ENCODE measurements around the gene PTPRN2.
A peak's percentile ranks its signal among the peaks of the same experiment; 100 is the strongest.
"Not testable (repeated sequence)": the region's sequence is repeated elsewhere in the genome, so short reads cannot be mapped to it uniquely, and the experiment has no call there.

PTPRN2 gene
- long read RNA-seq, donor 1, partial matches to known transcripts, result 22 of 22 reads
- long read RNA-seq, donor 1, other reads (novel, unspliced or antisense), result 0 of 22 reads
- long read RNA-seq, donor 2, partial matches to known transcripts, result 16 of 16 reads
- long read RNA-seq, donor 2, other reads (novel, unspliced or antisense), result 0 of 16 reads
- long read RNA-seq, donor 3, partial matches to known transcripts, result 5 of 5 reads
- long read RNA-seq, donor 3, other reads (novel, unspliced or antisense), result 0 of 5 reads
- long read RNA-seq, donor 4, partial matches to known transcripts, result 10 of 10 reads
- long read RNA-seq, donor 4, other reads (novel, unspliced or antisense), result 0 of 10 reads
- long read RNA-seq, donor 5, partial matches to known transcripts, result 20 of 20 reads
- long read RNA-seq, donor 5, other reads (novel, unspliced or antisense), result 0 of 20 reads
- long read RNA-seq, donor 6, partial matches to known transcripts, result 6 of 6 reads
- long read RNA-seq, donor 6, other reads (novel, unspliced or antisense), result 0 of 6 reads
- long read RNA-seq, donor 7, partial matches to known transcripts, result 16 of 16 reads
- long read RNA-seq, donor 7, other reads (novel, unspliced or antisense), result 0 of 16 reads
- long read RNA-seq, donor 8, partial matches to known transcripts, result 27 of 27 reads
- long read RNA-seq, donor 8, other reads (novel, unspliced or antisense), result 0 of 27 reads

GRCh38 chr7:158587162-158588084 is at the start of gene PTPRN2:
PTPRN2 (minus strand) TSS chr7:158587823.
- no peak for DNase-seq

- DNase-seq, result no peak
Observed at GRCh38 chr7:158633055-158633956, 45.7 kb upstream of the PTPRN2 start.

GRCh38 chr7:158631574-158632195 is 44.1 kb upstream of the PTPRN2 start:
- DNase-seq, result no peak

GRCh38 chr7:158626289-158626688 is 38.7 kb upstream of the PTPRN2 start:
- not testable (repeated sequence) for DNase-seq

- no peak for DNase-seq
Observed at GRCh38 chr7:158623241-158623640, 35.6 kb upstream of the PTPRN2 start.

GRCh38 chr7:158620839-158621441 is 33.3 kb upstream of the PTPRN2 start:
- no peak for DNase-seq

GRCh38 chr7:158620418-158620817 is 32.8 kb upstream of the PTPRN2 start:
- DNase-seq, result no peak

- DNase-seq, result no peak
Observed at GRCh38 chr7:158618745-158619140, 31.1 kb upstream of the PTPRN2 start.

GRCh38 chr7:158617737-158618128 is 30.1 kb upstream of the PTPRN2 start:
- no peak for DNase-seq

- DNase-seq, result peak; percentile 18
Observed at GRCh38 chr7:158616050-158616449, 28.4 kb upstream of the PTPRN2 start.

- DNase-seq, result no peak
Observed at GRCh38 chr7:158614700-158615099, 27.1 kb upstream of the PTPRN2 start.

GRCh38 chr7:158613481-158613880 is 25.9 kb upstream of the PTPRN2 start:
- DNase-seq, result no peak

- DNase-seq, result no peak
Observed at GRCh38 chr7:158612546-158612945, 24.9 kb upstream of the PTPRN2 start.

GRCh38 chr7:158611541-158611940 is 23.9 kb upstream of the PTPRN2 start:
- DNase-seq, result no peak

GRCh38 chr7:158609313-158609974 is 21.8 kb upstream of the PTPRN2 start:
- no peak for DNase-seq

GRCh38 chr7:158607563-158607962 is 19.9 kb upstream of the PTPRN2 start:
- DNase-seq, result no peak

GRCh38 chr7:158606671-158607424 is 19.2 kb upstream of the PTPRN2 start:
- DNase-seq, result no peak

- no peak for DNase-seq
Observed at GRCh38 chr7:158606129-158606528, 18.5 kb upstream of the PTPRN2 start.

Data from right kidney (tissue), 9 donors.